Activated CD4-positive, alpha-beta T cell treated with anti-CD3 and anti-CD28 coated beads, Interleukin-2, amount 50 U/mL, for 1 hour (primary cell): ENCODE measurements around the gene LRRC4C.

Source experiments
- DNase-seq: peaks from one replicate; pipeline ENCODE4 v3.0.0-alpha.2; 2020

The LRRC4C gene

DNA sequence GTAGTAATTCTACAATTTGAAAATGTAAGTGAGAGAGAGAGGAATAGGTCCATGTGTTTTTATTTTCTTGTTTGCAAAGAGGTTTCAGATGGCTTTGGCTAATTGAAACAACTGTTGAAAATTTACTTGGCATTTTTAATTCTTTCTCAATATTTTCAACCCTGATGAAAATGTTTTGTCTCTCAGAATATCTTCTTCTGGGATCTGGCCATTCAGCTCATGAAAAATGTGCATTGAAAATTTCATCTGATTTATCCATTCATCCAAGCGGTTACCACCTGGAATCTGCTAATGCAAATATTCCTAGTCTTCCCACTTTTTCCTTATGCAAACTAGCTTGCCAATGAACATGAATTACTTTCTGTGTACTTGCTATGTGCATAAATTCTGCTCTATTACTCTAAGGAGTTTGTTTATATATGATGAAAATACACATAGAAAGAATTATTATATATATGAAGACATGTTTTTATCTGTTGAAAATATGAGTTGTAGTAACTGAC, 621.2 kb downstream of the LRRC4C start:
- no peak for DNase-seq

DNA sequence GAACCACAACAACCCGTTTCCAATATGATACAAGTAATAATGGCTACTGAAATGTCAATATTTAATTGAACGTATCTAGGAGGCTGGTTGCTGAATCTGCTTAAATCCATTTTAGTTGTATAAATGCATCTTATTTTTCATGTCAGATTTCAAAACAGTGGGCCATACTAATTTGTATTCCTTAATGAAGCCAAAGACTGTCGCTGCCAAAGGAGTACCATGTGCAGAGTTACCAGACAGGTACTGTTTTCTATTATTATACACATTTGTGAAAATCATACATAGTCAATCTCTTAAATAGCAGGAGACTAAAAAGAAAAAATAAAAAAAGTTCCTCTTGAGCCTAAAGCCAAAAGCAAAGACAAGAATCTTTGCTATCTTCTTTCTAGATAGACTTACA, 632.3 kb downstream of the LRRC4C start:
- no peak for DNase-seq

DNA sequence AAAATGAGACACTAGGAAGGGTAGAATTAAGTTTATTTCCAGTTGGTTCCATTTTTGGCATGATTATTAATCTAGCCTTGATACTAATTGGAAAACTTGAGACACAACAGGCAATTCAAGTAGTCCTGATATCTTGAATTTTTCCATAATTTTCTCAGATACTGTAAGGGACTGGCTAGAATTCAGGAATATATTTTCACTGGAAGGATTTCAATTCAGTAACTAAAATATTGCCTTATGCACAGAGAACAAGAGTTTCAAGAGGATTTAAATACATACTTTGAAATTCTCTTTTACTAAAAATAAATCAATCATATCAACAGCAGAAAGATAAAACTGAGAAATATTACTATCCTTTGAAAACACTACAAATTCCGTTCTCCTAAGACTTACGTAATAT, 632.9 kb downstream of the LRRC4C start:
- DNase-seq, result no peak

DNA sequence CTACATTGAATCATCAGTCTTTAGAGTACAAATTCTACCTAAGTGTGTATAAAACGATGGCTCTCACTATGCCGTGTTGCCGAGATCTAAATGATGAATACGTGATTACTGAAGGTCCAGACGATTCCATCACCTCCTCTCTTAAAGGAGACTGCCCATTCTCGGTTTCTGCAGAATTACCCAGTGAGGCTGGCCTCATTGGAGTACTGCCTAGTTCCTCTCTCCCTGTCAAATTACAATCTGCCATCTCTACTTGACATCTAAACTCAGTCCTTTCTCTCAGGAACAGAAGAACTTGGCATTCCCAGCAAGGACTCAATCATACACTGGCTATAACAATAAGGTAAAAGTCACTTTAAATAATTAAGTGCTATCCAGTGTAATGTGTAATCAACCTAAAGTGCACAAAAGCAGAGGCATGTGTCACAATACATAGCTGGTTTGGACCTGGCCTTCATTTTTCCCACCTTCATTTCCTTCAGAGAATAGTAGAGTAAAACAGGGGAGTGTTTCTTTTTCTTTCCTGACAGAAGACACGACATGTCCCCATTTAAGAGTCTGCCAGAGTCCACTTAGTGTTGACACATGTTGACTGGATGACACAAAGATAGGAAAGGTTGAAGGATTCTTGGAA, 634.1 kb downstream of the LRRC4C start:
- DNase-seq, result no peak

DNA sequence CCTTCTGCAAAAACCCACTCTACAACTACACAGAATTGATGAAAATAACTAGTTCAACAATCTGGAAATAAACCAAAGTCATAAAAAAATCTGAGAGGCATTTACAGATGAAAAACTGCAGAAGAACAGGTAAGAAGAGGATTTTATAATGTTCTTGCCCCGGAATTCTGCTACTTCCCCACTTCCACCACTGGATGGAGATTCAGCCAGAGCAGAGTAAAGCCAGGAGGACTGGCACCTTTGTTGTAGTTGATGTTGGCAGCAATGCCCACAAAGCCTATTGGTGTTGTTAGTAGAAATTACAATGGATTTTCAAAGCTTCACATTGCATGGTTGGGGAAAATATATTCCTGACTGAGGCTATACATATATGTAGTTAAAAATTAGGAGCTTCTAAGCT, 640.2 kb downstream of the LRRC4C start:
- DNase-seq, result no peak

DNA sequence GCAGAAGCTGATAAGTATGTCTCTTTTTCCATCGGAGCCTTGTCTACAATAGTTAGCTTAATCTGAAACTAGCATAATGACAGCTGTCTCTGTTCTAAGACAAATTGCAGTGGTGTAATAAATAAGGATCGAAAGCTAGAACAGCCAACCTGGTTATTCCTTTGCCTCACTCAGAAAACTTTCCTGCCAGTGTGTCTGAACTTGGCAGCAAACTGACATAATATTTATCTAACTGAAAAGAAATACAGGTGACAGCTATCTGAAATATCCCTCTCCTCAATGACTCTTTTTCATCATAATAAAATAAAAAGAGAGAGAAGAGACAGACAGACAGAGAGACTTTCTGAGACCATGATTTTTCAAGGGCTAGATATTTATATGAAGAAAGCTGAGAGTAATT, 642.5 kb downstream of the LRRC4C start:
- DNase-seq, result no peak

DNA sequence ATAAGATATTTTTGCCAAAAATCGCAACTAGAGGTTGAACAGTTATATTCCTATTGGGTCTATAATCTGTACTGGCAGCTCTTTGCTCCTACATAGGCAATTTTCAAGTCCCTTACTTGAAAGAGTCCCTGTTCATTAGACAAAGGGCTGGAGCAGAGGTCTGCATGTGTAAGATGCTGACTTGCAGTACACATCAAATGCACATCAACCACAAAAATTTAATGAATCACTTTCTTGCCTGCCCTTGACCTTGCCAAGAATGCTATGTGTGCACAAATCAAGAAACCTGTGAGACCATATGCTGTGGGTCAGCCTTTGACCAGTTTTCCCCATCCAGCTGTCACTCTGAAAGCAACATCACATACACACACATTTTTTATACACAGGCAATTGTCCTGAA, 661.5 kb downstream of the LRRC4C start:
- no peak for DNase-seq

DNA sequence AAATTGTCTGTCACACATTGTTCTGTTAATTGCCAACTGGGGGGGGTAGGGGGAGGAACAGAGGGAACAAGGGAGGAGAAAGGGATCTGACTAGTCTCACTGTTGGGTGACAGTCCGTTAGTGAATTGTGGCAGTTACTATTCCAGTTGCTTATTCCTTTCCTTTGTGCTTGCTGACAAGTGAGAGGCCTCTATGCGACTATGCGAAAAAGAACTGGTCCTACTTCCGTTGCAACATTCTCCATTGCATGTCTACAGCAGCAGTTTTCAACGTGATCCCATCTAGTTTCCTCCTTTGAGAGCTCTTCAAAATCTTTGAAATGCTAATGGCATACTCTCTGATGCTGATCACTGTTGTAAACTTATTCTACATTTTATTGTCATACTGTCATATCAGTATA, 672.2 kb downstream of the LRRC4C start:
- DNase-seq, result no peak

DNA sequence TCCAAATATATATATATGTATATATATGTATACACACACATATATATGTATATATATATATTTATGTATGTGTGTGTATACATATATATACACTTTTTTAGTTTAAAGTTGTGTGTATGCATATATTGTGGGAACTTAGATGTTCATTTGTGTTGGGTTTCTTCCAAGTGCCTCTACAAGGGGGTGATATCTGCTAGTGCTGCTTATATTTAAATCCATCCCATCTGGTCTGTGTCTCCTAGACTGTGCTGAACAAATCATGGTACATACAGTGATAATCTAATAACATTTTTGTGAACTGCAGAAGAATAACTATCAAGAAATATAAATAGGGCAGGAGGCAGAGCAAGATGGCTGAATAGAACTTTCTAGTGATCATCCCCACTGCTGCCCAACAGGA, 696.4 kb downstream of the LRRC4C start:
- no peak for DNase-seq

DNA sequence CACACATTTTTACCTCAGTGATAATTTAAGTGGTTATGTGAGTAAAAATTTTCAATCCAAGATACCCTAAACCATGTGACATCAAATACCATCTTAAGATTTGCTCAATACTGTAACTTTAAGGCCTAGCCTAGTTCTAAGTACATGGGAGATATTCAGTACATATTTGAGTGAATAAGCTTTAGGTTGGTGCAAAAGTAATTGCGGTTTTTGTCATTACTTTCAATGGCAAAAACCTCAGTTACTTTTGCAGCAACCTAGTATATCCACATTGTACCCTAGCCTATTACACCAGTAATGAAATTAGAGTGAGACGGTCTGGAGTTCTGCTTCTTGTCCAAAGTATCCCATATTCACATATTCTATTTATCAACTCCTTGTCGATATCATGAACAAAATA, 700.1 kb downstream of the LRRC4C start:
- no peak for DNase-seq

DNA sequence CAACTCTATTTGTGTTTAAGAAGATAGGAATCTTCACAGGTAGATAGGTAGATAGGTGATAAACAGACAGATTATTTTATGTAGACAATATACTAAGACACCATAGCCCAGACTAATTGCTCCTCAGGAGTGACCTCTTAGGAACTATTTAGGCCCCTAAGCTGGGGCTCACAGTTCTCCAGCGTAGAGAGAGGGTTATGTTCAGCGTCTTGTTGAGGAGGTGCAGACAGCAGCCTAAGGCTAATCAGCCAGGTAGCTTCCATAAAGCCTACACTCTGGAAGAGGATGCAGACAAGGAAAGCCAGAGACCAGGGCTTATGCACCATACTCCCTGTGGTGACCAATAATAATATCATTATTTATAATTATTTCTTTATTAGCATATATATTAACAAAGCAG, 705.2 kb downstream of the LRRC4C start:
- no peak for DNase-seq

DNA sequence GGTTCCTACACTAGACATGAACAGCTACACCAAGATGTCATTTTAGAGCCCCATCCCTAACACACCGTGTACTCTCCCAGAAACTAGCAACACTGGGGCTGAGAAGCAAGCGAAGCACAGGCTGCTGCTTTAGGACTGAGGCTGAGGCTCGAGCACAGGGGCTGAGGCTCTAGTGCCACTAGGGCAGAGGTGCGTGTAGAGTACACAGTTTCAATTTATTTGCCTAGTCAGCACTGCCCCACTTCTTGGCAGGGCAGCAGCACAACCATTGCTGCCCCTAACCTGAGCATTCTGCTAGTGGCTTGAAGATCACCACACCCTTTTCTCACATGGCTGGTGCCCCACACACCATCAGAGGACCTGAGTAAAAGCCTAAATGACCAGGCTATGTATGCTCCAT, 713.2 kb downstream of the LRRC4C start:
- no peak for DNase-seq

DNA sequence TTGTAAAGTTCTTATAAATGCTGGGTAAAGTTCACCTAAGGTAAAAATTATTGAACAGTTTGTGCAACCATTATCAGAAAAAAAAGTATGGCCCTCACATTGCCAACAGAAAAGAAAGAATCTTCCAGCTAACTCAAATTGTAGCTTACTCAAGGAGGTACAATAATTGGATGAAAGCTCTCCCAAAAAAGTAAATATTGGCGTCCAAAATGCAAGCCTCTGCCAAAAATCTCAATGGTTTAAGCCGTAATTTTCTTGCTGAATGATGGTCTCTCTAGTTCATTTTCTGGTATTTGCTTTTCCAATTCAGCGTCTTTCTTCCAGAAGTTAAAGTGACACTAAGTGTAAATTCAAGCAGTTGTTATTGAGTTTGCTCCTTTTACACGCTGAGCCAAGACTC, 727.3 kb downstream of the LRRC4C start:
- DNase-seq, result no peak

DNA sequence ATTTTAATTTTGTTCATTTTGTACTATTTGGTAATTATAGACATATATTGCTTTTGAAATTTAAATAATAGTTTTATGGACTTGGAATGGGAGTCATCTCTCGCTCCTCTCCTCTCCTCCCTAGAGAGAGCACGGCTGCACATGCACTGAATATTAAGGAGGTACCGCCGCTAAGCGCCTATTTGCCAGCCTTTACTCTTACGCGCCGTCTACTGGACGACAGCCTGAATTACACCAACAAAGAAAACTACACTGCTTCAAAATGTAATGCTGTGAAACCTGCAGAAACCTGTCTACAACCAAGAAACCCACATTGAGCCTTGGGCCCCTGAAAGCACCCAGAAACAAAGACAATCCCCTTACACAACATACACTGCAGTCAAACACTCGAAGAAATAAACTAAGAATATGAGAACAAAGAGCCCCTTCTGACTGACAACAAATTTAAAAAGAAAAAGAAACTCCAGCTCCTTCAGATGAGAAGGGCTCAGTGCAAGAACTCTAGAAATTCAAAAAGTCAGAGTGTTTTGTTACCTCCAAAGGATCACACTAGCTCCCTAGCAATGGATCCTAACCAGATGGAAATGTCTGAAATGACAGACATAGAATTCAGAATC, 737.2 kb downstream of the LRRC4C start:
- no peak for DNase-seq

DNA sequence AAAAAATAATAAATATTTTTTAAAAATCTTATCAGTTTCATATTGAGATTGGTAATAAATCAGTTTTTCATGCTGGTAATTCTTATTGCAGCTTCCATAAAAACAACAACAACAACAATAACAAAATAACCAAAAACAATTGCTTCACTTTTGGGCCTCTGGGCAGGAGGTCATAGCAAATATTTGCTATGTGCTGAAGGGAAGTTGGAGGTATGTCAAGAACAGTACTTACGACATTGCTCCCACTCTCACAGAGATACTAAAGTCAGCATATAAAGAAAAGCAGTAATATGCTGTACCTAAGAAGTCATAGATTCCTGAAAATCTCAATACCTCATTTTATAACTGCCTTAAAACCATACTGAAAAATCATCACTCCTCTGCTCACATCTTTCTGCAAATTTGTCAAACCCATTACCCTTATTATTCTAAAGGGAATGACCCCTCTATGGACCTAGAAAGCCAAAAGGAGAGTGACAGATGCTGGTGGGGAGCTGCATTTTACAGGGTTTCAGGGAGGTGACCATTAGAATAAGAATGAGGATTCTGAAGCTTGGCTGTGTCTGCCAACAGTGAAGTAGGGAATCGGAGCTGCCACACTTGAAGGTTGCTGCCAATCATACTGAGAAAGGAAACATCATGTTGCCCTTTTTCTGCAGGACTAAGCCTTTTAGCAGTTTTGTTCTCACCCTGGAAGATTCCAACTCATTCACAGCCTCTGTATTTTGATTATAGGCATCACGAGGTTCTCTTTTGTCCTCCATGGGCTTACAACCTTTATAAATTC, 742.9 kb downstream of the LRRC4C start:
- no peak for DNase-seq

DNA sequence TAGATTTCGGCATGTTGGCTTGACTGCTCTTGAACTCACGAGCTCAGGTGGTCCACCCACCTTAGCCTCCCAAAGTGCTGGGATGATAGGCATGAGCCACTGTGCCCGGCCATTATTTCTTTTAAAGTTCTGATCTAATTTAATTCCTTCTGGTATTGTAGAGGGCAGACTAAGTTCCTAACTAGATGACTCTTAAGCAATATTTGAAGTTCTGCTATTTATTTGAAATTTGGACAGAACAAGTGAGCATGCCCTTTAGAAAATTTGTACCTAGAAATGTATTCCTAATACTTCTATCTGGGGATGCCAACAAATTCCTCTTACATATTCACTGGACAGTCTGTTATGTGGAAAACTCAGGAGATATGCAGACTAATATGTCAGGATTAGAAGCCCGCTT, 746.4 kb downstream of the LRRC4C start:
- no peak for DNase-seq

DNA sequence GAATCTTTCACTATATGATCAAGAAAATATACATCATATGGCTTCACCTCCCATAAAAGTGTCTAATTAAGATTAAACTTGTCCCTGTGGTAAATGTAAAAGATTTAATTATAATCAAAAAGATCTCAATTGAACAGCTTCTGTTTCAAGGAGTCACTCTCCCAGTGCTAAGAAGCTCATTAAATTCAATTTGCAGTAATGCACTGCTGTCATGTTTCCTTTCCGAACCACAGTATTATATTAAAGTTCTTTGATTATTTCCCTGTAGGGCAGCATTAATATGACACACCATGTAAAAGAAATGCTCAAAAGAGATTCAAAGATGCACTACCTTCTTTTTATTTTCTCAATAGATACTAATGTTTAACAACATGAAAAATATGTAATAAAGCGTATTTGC, 758.4 kb downstream of the LRRC4C start:
- no peak for DNase-seq

DNA sequence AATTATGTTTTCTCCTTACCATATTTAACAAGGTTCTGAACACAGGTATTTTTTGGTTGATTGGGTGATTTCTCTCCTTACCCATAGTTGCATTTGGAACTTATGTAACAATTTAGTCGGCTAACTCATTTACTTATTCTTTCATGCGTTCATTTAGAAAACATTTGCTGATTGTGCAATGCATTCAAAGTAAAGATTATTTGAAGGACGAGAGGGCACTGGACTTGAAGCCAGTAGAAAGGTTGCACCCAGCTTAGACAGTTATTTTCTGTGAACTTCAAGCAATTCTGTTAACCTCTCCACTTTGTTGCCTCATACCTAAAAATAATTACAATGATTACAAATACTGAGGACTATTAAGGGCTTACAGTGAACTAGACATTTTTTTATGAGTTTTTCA, 769.6 kb downstream of the LRRC4C start:
- DNase-seq, result no peak

DNA sequence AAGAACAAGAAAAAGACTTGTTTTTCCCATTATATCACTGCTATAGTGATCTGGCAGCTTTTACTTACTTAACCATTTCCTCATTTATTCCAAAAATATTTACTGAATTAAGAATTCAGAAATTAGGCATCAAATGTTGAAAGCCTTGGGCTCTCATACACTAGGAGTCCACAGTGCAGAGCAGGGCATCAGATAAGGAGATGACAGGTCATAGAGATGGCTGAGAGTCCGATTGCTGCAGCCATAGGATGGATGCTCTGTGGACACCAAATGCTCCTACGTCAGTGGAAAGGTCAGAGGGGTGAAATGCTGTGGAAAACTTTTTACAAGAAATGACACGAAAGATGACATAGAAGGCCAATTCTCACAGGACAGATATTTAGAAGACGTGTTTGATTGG, 771.1 kb downstream of the LRRC4C start:
- no peak for DNase-seq

DNA sequence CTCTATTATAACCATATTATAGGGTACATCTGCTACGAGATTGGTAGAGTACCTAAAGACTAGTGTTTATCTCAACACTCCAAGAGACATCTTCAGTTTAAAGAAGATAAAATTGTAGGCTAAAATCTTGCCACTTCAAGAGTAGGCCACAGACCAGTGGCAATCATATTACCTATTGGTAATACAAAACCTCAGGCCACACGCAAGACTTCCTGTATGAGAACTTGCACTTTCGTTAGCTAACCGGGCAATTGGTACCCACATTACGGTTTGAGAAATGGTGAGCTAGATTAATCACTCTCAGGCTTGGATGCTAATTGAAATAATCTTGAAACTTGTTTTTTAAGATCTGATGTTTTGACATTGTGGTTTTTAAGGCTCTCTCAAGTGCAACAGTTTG, 772.7 kb downstream of the LRRC4C start:
- DNase-seq, result no peak

DNA sequence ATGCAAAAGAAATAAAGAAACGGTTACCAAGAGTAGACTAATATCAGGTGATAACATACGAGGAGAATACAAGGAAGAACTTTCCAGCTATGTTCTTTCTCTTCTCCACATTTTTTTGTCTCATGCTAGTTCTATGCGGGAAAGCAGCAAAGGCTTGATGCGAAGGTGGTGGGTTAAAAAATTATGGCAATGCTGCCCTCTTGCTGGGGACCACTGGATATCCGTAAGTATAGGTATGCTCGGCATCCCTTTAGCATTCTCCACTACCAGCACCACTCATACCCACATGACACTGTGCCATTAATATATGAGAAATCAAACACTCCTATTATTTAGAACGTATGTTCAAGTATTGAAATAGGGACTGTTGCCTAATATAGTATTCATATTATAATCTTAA, 776.4 kb downstream of the LRRC4C start:
- no peak for DNase-seq

DNA sequence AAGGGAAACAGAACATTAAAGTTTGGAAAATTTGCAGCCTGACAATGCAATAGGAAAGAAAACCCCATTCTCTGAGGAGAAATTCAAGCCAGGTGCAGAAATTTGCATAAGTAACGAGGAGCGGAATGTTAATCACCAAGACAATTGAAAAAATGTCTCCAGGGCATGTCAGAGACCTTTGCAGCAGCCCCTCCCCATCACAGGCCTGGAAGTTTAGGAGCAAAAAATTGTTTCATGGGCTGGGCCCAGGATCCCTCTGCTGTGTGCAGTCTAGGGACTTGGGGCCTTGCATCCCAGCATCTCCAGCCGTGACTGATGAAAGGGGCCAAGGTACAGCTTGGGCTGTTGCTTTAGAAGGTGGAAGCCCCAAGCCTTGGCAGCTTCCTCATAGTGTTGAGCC, 780.2 kb downstream of the LRRC4C start:
- no peak for DNase-seq

DNA sequence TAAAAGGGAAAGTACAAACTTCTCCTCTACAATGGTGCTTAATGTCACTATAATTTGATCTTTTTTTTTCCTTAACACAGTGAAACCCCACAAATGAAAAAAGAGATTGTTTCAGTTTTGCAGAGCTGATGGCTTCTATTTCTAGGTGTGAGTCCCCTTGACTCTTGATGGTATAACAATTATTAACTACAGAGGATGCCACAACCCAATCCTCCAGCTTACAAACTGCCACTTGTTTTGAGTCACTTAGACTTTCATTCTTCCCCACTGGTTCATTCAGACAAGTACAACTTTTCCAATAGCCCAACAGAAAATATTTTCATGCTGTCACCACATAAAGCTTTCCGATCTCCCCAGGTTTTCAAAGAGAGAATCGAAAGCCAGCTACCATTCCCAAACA, 812.2 kb downstream of the LRRC4C start:
- DNase-seq, result no peak

DNA sequence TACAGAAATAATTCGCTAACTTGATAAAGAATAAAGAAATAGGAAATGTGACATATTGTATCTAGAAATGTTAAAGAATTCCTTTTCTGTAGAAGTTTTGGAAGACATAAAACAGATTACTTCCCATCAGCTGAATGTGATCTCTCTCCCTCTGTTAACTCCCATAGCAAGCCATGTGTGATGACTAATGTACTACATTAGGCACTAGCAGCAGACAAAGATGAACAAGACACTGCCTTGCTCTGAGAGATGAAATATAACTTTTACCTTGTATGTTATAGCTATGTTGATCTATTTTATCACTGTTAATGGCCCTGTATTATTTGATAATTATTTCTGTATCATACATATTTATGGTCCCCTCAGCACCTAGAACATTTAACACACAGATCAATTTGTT, 817.2 kb downstream of the LRRC4C start:
- no peak for DNase-seq
